HG02970 (cell line): ENCODE results near the gene CCL19.
A peak's percentile ranks its signal among the peaks of the same experiment; 100 is the strongest.

ENCODE experiments used
- ATAC-seq: cut with Tn5 transposase; IDR thresholded peaks from one replicate; pipeline ENCODE4 v1.9.1; 2021; ENCODE audit warnings: mild to moderate bottlenecking, moderate library complexity, moderate number of reproducible peaks; ENCODE audit not compliant: unreplicated experiment, low FRiP score

The CCL19 gene

DNA sequence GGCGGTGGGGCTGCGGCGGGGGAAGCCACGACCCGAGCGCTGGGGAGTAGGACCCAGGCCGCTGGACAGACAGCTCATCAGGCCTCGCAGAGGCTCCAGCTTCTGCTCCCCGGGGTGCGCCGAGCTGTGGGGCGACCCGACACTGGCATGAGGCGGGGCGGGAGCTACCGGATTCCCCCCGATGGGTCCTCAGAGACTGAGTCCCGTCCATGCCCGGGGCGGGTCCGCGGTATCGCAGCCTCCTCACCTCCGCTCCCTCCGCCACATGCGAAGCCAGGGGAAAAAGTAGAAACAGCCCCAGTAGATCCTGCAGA, 26.1 kb downstream of the CCL19 start:
- ATAC-seq = peak; percentile 17

GRCh38 chr9:34664281-34665066, 26.6 kb downstream of the CCL19 start:
- ATAC-seq = no peak

DNA sequence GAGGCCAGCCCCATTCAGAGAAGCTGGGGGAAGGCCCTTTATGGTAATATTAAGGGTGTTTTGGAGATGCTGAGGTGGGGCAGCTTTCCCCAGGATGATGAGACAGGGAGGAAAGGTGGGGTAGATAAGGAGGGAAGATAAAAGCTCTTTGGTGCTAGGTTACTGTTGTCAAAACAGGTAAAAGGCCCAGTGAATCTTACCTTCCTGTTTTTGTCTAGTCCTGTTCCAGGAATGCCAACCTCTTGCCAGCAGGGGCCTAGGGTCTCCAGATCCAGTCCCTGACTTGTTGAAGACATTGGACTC, 27.8 kb downstream of the CCL19 start:
- no peak for ATAC-seq

- no peak for ATAC-seq
These were observed 28.4 kb downstream of the CCL19 start, which contains the start of gene CCL27 for GRCh38 chr9:34662526-34663302. CCL27 (minus strand) TSS chr9:34662657; CDS start chr9:34662633, 24 bp downstream.

- no peak for ATAC-seq
These were observed 31.4 kb downstream of the CCL19 start for GRCh38 chr9:34659592-34660253.

- ATAC-seq = no peak
These were observed 32.6 kb downstream of the CCL19 start for GRCh38 chr9:34658461-34658860.

GRCh38 chr9:34656992-34657391, 34.1 kb downstream of the CCL19 start:
- ATAC-seq = no peak

DNA sequence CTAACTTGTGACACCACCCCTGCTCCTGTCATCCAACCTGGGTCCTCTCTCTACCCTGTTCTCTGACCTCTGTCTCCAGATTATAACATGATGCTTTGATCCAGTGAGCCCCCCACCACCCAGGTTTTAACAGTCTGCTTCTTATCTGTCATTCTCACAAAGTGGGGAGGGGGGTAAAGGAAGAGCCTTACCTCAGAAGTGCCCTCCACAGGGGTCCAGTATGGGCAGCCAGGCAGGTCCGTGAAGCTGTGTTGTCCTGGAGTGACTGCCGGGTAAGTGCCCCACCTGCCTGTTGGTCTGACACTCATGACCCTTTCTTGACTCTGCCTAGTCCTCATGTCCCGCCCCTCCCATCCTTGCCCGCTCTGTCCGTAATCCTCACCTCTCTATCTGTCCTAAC, 35.7 kb downstream of the CCL19 start:
- no peak for ATAC-seq

- ATAC-seq = no peak
These were observed 36.6 kb downstream of the CCL19 start for GRCh38 chr9:34654323-34655051.

GRCh38 chr9:34653151-34654072, 37.7 kb downstream of the CCL19 start:
- ATAC-seq = no peak

- no peak for ATAC-seq
These were observed 38.5 kb downstream of the CCL19 start for GRCh38 chr9:34652602-34653000.

DNA sequence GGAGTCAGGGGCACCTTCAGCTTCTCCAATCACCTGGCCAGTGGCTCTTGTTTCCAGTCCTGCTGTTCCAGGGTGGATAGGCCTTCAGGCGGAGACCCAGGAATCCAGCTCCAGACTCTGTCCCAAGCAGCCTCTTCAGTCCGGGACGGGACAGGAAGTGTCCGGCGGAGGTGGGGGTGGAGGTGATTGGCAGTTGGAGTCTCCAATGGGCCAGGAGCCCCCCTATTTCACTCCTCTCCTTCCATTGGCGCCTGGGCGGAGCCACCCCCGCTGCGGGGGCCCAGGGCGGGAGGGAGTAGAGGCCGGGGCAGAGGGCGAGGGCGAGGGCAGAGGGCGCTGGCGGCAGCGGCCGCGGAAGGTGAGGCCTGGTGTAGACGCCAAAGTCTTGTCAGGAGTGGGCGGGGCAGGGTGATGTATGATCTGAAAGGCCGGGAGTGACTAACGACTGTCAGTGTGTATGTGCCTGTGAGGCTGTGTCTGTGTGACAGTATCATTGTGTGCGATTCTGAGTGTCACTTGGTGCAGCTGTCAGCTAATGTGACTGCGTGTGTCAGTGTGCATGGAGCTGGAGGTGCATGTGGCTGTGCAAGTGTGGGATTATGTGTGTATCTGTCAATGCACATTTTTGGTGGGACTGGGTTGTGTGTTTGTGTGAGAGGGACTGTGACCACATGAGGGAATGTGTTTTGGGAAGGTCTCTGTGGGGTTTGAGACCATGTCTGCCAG, 39.0 kb downstream of the CCL19 start, which contains the start of gene IL11RA:
Gene IL11RA (plus strand): TSS at position 310 of the 726 bp plus-strand sequence. CDS start 3,033 bp downstream, outside the sequence.
- ATAC-seq = no peak

GRCh38 chr9:34651321-34651720, 39.8 kb downstream of the CCL19 start:
- ATAC-seq = no peak

- no peak for ATAC-seq
These were observed 40.3 kb downstream of the CCL19 start for GRCh38 chr9:34650816-34651215.

GRCh38 chr9:34648673-34649072, 42.4 kb downstream of the CCL19 start:
- ATAC-seq = no peak

DNA sequence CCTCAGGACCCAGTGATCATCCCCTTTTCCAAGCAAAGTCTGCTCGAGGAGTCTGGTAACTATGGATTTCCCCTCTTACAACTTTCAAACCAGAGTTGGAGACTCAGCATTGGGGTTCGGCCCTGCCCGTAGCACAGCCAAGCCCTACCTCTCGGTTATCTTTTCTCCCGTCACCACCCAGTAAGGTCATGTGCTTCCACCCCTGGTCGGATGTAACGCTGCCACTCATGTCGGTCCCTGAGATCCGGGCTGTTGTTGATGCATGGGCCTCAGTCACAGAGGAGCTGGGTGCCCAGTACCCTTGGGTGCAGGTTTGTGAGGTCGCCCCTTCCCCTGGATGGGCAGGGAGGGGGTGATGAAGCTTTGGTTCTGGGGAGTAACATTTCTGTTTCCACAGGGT, 43.4 kb downstream of the CCL19 start:
- no peak for ATAC-seq

- no peak for ATAC-seq
These were observed 44.0 kb downstream of the CCL19 start for GRCh38 chr9:34647084-34647403.

DNA sequence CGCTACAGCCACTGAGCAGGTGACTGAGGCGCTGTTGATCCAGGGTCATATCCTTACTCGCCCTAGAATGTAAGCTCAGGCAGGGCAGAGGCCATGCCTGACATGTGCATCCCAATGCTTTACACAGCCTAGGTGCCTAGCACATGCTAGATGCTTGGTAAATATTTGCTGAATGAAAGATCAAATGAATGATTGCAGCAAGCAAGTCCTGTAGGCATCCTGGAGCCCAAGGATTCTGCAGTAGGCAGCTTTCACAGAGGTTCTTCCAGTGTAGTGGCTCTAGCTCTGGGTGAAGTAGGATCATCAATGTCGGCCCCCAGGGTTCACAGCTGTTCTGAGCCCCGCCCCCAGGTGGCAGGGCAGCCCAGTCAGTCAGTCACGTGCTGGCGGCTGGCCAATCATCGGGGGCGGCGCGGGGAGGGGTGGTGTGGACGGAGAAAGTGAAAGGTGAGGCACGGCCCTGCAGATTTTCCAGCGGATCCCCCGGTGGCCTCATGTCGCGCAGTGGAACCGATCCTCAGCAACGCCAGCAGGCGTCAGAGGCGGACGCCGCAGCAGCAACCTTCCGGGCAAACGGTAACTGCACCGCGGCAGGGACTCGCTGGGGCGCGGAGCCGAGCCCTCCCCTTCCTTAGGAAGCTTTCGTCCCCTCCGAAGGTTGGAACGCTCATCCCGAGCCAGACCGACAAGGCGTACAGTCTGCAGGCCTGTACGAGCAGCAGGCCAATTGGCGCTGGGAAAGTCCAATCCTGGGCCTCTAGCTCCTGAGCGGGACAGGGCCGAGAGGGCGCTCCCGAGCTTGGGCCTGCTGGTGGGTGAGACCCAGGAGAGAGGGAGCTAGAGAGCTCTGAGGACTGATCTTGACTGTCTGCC, 44.6 kb downstream of the CCL19 start, which contains the start of gene GALT:
Gene GALT (plus strand): TSS at position 465 of the 873 bp plus-strand sequence. CDS start 30 bp downstream, at position 495.
- ATAC-seq = peak; percentile 88
